GM12891 (cell line): Measurements from ENCODE around the gene SEC61A2.

Experiments used
- DNase-seq: peaks from one replicate; pipeline ENCODE4 v3.0.0; 2011; ENCODE audit warnings: low spot score; ENCODE audit not compliant: insufficient read length
- FAIRE-seq: peaks from 2 replicates; lab custom pipeline; 2011; peaks lifted over from hg19 to GRCh38; lab: Jason Lieb, UNC
- PAX5 ChIP-seq: IDR thresholded peaks from 2 replicates; pipeline ENCODE4 v1.6.1; 2011; ENCODE audit warnings: low read length, moderate library complexity, mild to moderate bottlenecking; ENCODE audit not compliant: insufficient read depth, severe bottlenecking
- POLR2A ChIP-seq: IDR thresholded peaks from 2 replicates; pipeline ENCODE4 v1.6.1; 2011; ENCODE audit warnings: low read depth, low read length, control low read depth
- POLR2AphosphoS5 ChIP-seq: IDR thresholded peaks from 2 replicates; pipeline ENCODE4 v1.6.1; 2011; ENCODE audit warnings: low read depth, low read length, control low read depth
- POU2F2 ChIP-seq: IDR thresholded peaks from 2 replicates; pipeline ENCODE4 v1.6.1; 2011; ENCODE audit warnings: low read depth, mild to moderate bottlenecking, control low read depth, low read length, moderate library complexity
- SPI1 ChIP-seq: IDR thresholded peaks from 2 replicates; pipeline ENCODE4 v1.6.1; 2011; ENCODE audit warnings: low read depth, low read length, control low read depth
- TAF1 ChIP-seq: IDR thresholded peaks from 2 replicates; pipeline ENCODE4 v1.6.1; 2011; ENCODE audit warnings: low read depth, low read length, control low read depth

SEC61A2 gene

DNA sequence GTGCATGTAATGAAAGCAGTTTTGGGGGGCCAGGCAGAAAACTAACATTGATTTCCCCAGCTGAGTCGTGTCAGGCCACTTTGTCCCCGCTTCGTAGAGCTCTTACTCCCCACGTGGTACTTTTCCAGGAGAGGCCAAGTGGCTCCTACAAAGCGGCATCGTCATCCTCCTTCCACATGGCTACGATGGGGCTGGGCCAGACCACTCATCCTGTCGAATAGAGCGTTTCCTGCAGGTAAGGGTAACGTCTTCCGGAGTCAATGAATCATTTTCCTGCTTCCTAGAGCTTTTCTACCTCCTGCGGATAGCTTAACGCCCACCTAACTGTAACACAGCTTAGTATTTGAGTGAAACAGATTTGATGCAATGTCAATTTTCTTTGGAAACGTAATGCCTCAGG is 21.7 kb upstream of the SEC61A2 start:
- DNase-seq (no peak), FAIRE-seq (no peak)
- no peak for TF ChIP-seq TAF1
- no peak for TF ChIP-seq SPI1
- TF ChIP-seq POLR2A = no peak
- TF ChIP-seq POLR2AphosphoS5 = no peak
- TF ChIP-seq PAX5 = no peak
- TF ChIP-seq POU2F2 = no peak

DNA sequence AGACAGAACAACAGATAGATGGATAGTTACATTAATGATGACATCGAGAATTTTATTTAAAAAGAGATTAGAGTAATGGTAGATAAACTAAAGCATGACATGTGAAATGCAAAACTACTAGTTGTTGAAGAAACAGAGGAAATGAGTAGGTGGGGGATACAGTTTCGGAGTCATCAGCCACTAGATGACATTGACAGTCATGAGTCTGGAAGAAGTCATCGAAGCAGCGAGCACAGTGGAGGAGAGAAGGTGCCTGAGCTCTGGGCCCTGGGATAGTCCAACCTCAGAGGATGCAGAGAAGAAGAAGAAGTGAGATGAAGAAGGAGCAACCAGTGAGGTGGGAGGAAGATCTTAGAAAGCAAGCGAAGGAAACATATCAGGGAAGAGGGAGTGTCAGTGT is 20.2 kb upstream of the SEC61A2 start:
- FAIRE-seq (no peak), DNase-seq (no peak)
- TF ChIP-seq SPI1 (no peak), POLR2A (no peak), POU2F2 (no peak), TAF1 (no peak), POLR2AphosphoS5 (no peak), PAX5 (no peak)

DNA sequence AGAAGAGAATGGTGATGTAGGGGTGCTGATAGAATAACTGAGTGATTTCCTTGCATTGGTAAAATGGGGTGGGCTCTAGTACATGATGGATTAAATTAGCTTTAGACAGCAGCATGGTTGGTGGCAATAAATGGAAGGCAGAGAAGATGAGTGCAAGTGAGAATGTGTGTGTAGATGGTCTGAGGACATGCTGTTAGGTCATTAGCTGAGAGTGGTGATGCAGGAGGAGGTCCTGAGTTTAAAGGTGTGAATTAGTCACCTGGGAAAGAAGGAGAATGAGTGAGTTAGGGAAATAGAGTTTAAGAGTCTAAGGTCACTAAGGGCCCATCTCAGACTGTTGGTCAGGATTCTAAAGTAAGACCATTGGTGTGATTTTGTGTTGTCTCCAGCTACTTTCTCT is 17.9 kb upstream of the SEC61A2 start:
- DNase-seq (no peak), FAIRE-seq (peak; percentile 35)
- TF ChIP-seq POLR2AphosphoS5 = no peak
- no peak for TF ChIP-seq POLR2A
- TF ChIP-seq TAF1 = no peak
- no peak for TF ChIP-seq POU2F2
- TF ChIP-seq SPI1 = no peak
- no peak for TF ChIP-seq PAX5

DNA sequence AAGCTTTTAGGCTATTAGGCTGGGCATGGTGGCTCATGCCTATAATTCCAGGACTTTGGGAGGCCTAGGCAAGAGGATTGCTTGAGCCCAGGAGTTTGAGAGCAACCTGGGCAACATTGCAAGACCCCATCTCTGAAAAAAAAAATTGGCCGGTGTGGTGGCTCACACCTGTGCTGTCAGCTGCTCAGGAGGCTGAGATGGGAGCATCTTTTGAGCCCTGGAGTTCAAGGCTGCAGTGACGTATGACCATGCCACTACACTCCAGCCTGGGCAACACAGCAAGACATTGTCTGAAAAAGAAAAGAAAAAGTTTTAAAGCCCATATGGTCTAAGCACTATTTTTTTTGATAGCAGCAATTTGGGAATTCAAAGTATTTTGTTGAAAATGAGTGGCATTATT is 15.8 kb upstream of the SEC61A2 start:
- no peak for DNase-seq
- TF ChIP-seq POLR2AphosphoS5 = no peak
- TF ChIP-seq SPI1 = no peak
- TF ChIP-seq PAX5 = no peak
- no peak for TF ChIP-seq POU2F2
- TF ChIP-seq TAF1 = no peak
- TF ChIP-seq POLR2A = no peak
- FAIRE-seq = no peak

DNA sequence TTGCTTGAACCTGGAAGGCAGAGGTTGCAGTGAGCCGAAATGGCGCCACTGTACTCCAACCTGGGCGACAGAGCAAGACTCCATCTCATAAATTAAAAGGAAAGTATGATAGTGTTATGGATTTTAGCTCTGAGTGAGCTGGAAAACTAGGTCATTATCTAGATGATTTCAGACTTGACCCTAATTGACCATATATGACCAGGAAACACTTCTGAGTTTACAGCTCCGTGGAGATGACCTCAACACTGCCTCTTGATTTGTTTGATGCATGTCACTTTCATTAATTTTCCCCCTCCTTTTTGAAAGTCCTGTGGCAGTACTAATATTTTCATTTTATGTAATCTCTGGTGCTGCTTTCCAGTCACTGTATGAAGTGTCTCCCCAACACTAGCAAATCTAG is 7.8 kb upstream of the SEC61A2 start:
- TF ChIP-seq TAF1 (no peak), POLR2AphosphoS5 (no peak), POU2F2 (no peak), PAX5 (no peak)
- FAIRE-seq (peak; percentile 48), DNase-seq (no peak)

DNA sequence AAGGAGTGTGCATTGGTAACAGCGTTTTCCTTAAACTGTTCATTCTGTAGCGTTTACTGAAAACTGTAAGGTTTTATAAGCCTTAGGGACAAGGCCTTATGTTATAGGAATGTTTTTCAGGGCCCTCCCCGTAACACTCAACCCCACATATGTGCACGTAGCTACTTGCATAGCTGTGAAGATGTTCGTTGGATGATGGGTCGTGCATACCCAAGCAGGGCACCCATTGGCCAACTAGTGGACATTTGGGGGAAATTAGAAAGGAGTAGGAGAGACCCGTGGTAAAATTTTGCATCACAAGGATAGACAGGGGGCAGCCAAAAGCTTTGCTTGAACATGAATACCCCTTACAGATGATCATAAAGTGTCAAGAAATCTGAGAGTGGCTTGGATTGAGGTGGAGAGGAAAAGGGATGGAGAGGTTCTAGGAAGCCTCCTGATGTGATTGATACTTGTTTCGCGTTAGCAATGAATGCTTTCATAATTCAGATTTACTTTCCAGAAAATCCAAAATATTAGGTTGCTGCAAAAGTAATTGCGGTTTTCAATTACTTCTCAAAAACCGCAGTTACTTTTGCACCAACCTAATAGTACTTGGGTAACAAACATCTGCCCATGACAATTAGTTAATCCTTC is 878 bp downstream of the SEC61A2 start:
- TF ChIP-seq PAX5 (no peak), POLR2A (no peak), POU2F2 (no peak), POLR2AphosphoS5 (no peak), TAF1 (no peak), SPI1 (no peak)
- peak; percentile 90 for FAIRE-seq

DNA sequence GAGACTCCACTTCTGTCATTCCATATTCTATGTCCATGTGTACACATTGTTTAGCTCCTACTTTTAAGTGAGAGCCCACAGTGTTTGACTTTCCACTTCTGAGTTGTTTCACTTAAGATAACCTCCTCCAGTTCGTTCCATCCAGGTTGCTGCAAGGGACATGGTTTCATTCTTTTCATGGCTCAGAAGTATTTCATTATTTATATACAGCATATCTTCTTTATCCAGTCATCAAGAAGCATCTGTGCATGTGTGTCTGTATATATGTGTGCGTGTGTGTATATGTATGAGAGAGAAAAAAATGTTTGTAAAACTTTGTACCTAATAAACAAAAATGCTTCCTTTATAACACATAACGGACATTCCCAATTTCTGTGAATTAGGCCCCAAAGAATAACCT is 6.2 kb downstream of the SEC61A2 start:
- no peak for TF ChIP-seq POLR2AphosphoS5
- no peak for TF ChIP-seq TAF1
- no peak for TF ChIP-seq POLR2A
- no peak for TF ChIP-seq SPI1
- TF ChIP-seq POU2F2 = no peak
- TF ChIP-seq PAX5 = no peak
- DNase-seq (no peak), FAIRE-seq (no peak)

More for the DNA sequence above, 878 bp downstream of the SEC61A2 start:
- DNase-seq = peak; percentile 35

DNA sequence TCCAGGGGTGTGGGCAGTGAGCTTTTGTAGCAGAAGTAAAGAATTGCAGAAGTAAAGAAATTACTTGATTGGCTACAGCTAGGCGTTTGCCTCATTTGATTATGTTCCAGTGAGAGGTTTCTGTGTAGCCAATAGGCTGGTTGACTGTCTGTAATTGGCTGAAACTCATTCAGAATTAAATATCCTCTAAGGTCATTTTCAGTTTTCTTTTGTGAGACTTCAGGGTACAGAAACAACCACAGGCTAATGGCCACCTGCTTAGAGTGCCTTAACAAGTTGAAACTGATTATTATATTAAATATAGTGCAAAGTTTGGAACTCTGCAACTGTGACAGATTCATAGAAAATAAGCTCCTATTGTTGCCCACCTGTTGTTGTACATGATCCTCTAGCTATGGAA is 10.6 kb downstream of the SEC61A2 start:
- TF ChIP-seq SPI1 = no peak
- no peak for TF ChIP-seq PAX5
- no peak for TF ChIP-seq POLR2A
- no peak for TF ChIP-seq POLR2AphosphoS5
- TF ChIP-seq POU2F2 = no peak
- TF ChIP-seq TAF1 = no peak
- FAIRE-seq (no peak), DNase-seq (no peak)

DNA sequence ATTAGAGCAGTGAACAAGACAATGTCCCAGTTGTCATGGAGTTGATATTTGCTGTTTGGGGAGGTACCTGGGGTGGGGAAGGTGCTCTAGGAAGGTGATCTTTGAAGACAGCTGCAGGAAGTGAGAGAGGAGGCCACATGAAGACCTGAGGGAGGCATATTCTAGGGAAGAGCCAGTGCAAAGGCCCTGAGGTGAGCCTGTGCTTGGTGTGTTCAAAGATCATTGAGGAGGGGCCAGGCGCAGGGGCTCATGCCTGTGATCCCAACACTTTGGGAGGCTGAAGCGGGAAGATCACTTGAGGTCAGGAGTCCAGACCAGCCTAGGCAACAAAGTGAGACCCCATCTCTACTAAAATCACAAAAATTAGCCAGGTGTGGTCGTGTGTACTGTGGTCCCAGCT is 15.1 kb downstream of the SEC61A2 start:
- no peak for TF ChIP-seq POU2F2
- no peak for TF ChIP-seq SPI1
- TF ChIP-seq PAX5 = no peak
- TF ChIP-seq POLR2AphosphoS5 = no peak
- no peak for TF ChIP-seq POLR2A
- no peak for TF ChIP-seq TAF1
- no peak for DNase-seq
- FAIRE-seq = no peak

DNA sequence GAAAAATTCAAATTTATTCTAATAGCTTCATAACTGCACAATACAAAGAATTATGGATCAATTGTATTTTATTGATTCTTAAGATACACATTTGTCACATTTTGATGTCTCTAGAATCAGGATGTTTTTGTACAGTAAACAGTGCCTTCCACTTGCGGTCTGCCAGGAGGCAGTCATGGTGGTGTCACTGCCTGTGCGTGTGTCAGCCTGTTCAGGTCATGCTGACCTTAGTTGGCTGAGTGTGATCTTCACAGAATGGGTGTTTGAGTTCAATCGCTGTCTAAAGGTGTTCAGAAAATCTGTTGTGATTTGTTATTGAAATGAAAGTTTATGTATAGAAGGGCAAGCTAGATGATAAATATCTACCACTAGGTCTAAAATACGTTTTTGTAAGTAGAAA is 20.7 kb downstream of the SEC61A2 start:
- DNase-seq (no peak), FAIRE-seq (peak; percentile 26)
- TF ChIP-seq POLR2A (no peak), POLR2AphosphoS5 (no peak), PAX5 (no peak), TAF1 (no peak), POU2F2 (no peak), SPI1 (no peak)
